H1 (cell line): ENCODE measurements around the gene LAMP1. TPM values are rescaled to one million over a fixed set of nuclear protein-coding genes. Genes with fewer than 3 reads are reported as not detected.
A peak's percentile ranks its signal among the peaks of the same experiment; 100 is the strongest.

Experiments
- CTCF ChIA-PET: fragments of 300-600 bp; sonication (Branson Sonifier 250); formaldehyde crosslinking; loops from one replicate; lab custom pipeline; 2021; ENCODE audit not compliant: partially characterized antibody; lab: Charles Lee
- POLR2A ChIA-PET: fragments of 300-600 bp; sonication (Branson Sonifier 250); formaldehyde crosslinking; loops from one replicate; lab custom pipeline; 2021; ENCODE audit warnings: inconsistent platforms; ENCODE audit not compliant: partially characterized antibody; lab: Charles Lee
- DNase-seq, 2 experiments: peaks; one replicate each; pipeline versions ENCODE4 v3.0.0 to v3.0.0-alpha.2; 2010 to 2022; ENCODE audit warnings: low spot score in 2 of 2, low read depth in 1 of 2, mixed read lengths in 1 of 2
- FAIRE-seq: peaks from 2 replicates; lab custom pipeline; 2011; peaks lifted over from hg19 to GRCh38; lab: Jason Lieb, UNC
- H2AFZ ChIP-seq: 2 replicates; pipeline ENCODE4 v1.8.1; 2012; ENCODE audit warnings: low read length, inconsistent platforms
- H2AK5ac ChIP-seq: 2 replicates; pipeline ENCODE4 v1.6.1; 2013; ENCODE audit warnings: low read depth, low read length
- H2BK120ac ChIP-seq: replicated peaks from 2 replicates; pipeline ENCODE3; 2013; ENCODE audit warnings: low read depth, low read length, inconsistent platforms
- H2BK12ac ChIP-seq: 2 replicates; pipeline ENCODE4 v1.6.1; 2013; ENCODE audit warnings: low read depth, low read length
- H2BK15ac ChIP-seq: 2 replicates; pipeline ENCODE4 v1.6.1; 2013; ENCODE audit warnings: low read length
- H2BK20ac ChIP-seq: 2 replicates; pipeline ENCODE4 v1.6.1; 2013; ENCODE audit warnings: low read length
- H2BK5ac ChIP-seq: 2 replicates; pipeline ENCODE4 v1.6.1; 2013; ENCODE audit warnings: low read depth, low read length
- H3K14ac ChIP-seq: 2 replicates; pipeline ENCODE4 v1.6.1; 2013; ENCODE audit warnings: inconsistent platforms; ENCODE audit not compliant: insufficient read length
- H3K18ac ChIP-seq: 2 replicates; pipeline ENCODE4 v1.6.1; 2013; ENCODE audit warnings: low read length; ENCODE audit errors: extremely low read depth
- H3K23ac ChIP-seq: 2 replicates; pipeline ENCODE4 v1.6.1; 2013; ENCODE audit warnings: inconsistent platforms; ENCODE audit not compliant: insufficient read length
- H3K23me2 ChIP-seq: 2 replicates; pipeline ENCODE4 v1.6.1; 2013; ENCODE audit warnings: low read depth, low read length
- H3K27ac ChIP-seq: 2 replicates; pipeline ENCODE4 v1.6.1; 2011; ENCODE audit warnings: low read depth, low read length, inconsistent platforms
- H3K27me3 ChIP-seq, 4 experiments: replicated peaks in 1 of 4; 1 replicate in 1 of 4; 2 replicates in 3 of 4; pipeline versions ENCODE4 v1.6.1 to v1.8.1; 2011 to 2013; ENCODE audit warnings: low read length in 3 of 4, mild to moderate bottlenecking in 3 of 4, inconsistent platforms in 2 of 4, mixed read lengths in 2 of 4, moderate library complexity in 1 of 4; ENCODE audit not compliant: control insufficient read depth in 3 of 4, insufficient read depth in 3 of 4; ENCODE audit errors: extremely low read depth in 1 of 4
- H3K36me3 ChIP-seq, 4 experiments: 2 replicates each; pipeline versions ENCODE4 v1.6.1 to v1.8.1; 2011 to 2013; ENCODE audit warnings: mild to moderate bottlenecking in 4 of 4, low read length in 3 of 4, moderate library complexity in 2 of 4, control low read depth in 1 of 4, inconsistent platforms in 1 of 4; ENCODE audit not compliant: insufficient read depth in 4 of 4, control insufficient read depth in 2 of 4
- H3K4ac ChIP-seq: replicated peaks from 2 replicates; pipeline ENCODE3; 2013; ENCODE audit warnings: low read length, low read depth, mixed read lengths, inconsistent platforms; ENCODE audit not compliant: insufficient read length
- H3K4me1 ChIP-seq, 4 experiments: replicated peaks in 1 of 4; 1 replicate in 1 of 4; 2 replicates in 3 of 4; pipeline versions ENCODE4 v1.6.1 to v1.8.1; 2011 to 2013; ENCODE audit warnings: low read length in 3 of 4, inconsistent platforms in 2 of 4, mixed read lengths in 1 of 4; ENCODE audit not compliant: insufficient read depth in 4 of 4, control insufficient read depth in 3 of 4
- H3K4me2 ChIP-seq, 2 experiments: 2 replicates each; pipeline versions ENCODE4 v1.6.1 to v1.8.1; 2011 to 2013; ENCODE audit warnings: low read depth in 2 of 2, low read length in 2 of 2, control low read depth in 1 of 2, inconsistent platforms in 1 of 2, mild to moderate bottlenecking in 1 of 2; ENCODE audit not compliant: insufficient read depth in 1 of 2
- H3K4me3 ChIP-seq, 4 experiments: fragments of 200-600, 300-600 bp in 1 of 4; sonication (generic), shearing (Covaris generic), sonication (Bioruptor Twin) in 1 of 4; 2 replicates each; pipeline versions ENCODE4 v1.5.1 to v1.8.1; 2011 to 2016; ENCODE audit warnings: low read length in 4 of 4, low read depth in 3 of 4, control low read depth in 2 of 4, inconsistent platforms in 2 of 4, mild to moderate bottlenecking in 2 of 4, mixed read lengths in 1 of 4, moderate library complexity in 1 of 4; ENCODE audit not compliant: insufficient read depth in 2 of 4; ENCODE audit errors: extremely low read depth in 1 of 4
- H3K56ac ChIP-seq: replicated peaks from 2 replicates; pipeline ENCODE3; 2013; ENCODE audit warnings: low read depth, mild to moderate bottlenecking, mixed read lengths, low read length, inconsistent platforms; ENCODE audit not compliant: insufficient read length
- H3K79me1 ChIP-seq: 2 replicates; pipeline ENCODE4 v1.6.1; 2013; ENCODE audit warnings: low read depth, low read length, control low read depth
- H3K79me2 ChIP-seq, 2 experiments: 2 replicates each; pipeline versions ENCODE4 v1.6.1 to v1.8.1; 2012 to 2013; ENCODE audit warnings: low read length in 2 of 2, mild to moderate bottlenecking in 2 of 2, inconsistent platforms in 1 of 2; ENCODE audit not compliant: insufficient read depth in 2 of 2, control insufficient read depth in 1 of 2
- H3K9ac ChIP-seq, 4 experiments: replicated peaks in 1 of 4; 1 replicate in 1 of 4; 2 replicates in 3 of 4; pipeline versions ENCODE4 v1.6.1 to v1.8.1; 2011 to 2013; ENCODE audit warnings: low read depth in 3 of 4, low read length in 3 of 4, control low read depth in 2 of 4, mild to moderate bottlenecking in 2 of 4, moderate library complexity in 2 of 4, inconsistent platforms in 1 of 4; ENCODE audit errors: extremely low read depth in 1 of 4
- H3K9me3 ChIP-seq, 2 experiments: 2 replicates each; pipeline versions ENCODE4 v1.6.1 to v1.8.1; 2012 to 2013; ENCODE audit warnings: mild to moderate bottlenecking in 2 of 2, moderate library complexity in 2 of 2, control low read depth in 1 of 2, inconsistent platforms in 1 of 2, low read depth in 1 of 2, low read length in 1 of 2, mixed read lengths in 1 of 2; ENCODE audit not compliant: insufficient read depth in 2 of 2
- H4K20me1 ChIP-seq, 2 experiments: replicated peaks in 1 of 2; 2 replicates each; pipeline versions ENCODE3 to v1.8.1; 2011 to 2013; ENCODE audit warnings: inconsistent platforms in 2 of 2, low read length in 2 of 2, mild to moderate bottlenecking in 1 of 2; ENCODE audit not compliant: insufficient read depth in 2 of 2, control insufficient read depth in 1 of 2
- H4K5ac ChIP-seq: 2 replicates; pipeline ENCODE4 v1.6.1; 2013; ENCODE audit warnings: low read length, low read depth, mixed read lengths, inconsistent platforms; ENCODE audit not compliant: insufficient read length
- H4K8ac ChIP-seq: 2 replicates; pipeline ENCODE4 v1.8.0; 2013; ENCODE audit warnings: mild to moderate bottlenecking, moderate library complexity, low read length, inconsistent platforms; ENCODE audit not compliant: insufficient read depth; ENCODE audit errors: extremely low read depth
- H4K91ac ChIP-seq: replicated peaks from 2 replicates; pipeline ENCODE3; 2013; ENCODE audit warnings: low read length, mixed read lengths, inconsistent platforms; ENCODE audit not compliant: insufficient read length
- CEBPB ChIP-seq: IDR thresholded peaks from 2 replicates; pipeline ENCODE4 v1.6.1; 2012; ENCODE audit warnings: low read depth, low read length
- GABPA ChIP-seq: IDR thresholded peaks from 2 replicates; pipeline ENCODE4 v1.6.1; 2011; ENCODE audit warnings: mild to moderate bottlenecking, low read length, moderate library complexity, borderline replicate concordance; ENCODE audit not compliant: insufficient read depth
- JUN ChIP-seq: IDR thresholded peaks from 2 replicates; pipeline ENCODE4 v1.6.1; 2011; ENCODE audit warnings: low read depth, mild to moderate bottlenecking, improper control_type of control experiment, low read length
- KDM5A ChIP-seq: fragments of 200-600 bp; IDR thresholded peaks from 2 replicates; pipeline ENCODE4 v1.7.1; 2012; ENCODE audit warnings: mild to moderate bottlenecking, low read length, inconsistent platforms, mixed read lengths
- SAP30 ChIP-seq: fragments of 300-600 bp; sonication (generic); IDR thresholded peaks from 2 replicates; pipeline ENCODE4 v1.7.1; 2012; ENCODE audit warnings: low read length, moderate library complexity, mild to moderate bottlenecking, inconsistent platforms; ENCODE audit not compliant: insufficient read depth, insufficient replicate concordance
- SP4 ChIP-seq: IDR thresholded peaks from 2 replicates; pipeline ENCODE4 v1.6.1; 2012; ENCODE audit warnings: low read length, inconsistent platforms
- TAF1 ChIP-seq: IDR thresholded peaks from 2 replicates; pipeline ENCODE4 v1.6.1; 2011; ENCODE audit warnings: mild to moderate bottlenecking, low read depth, low read length
- TBP ChIP-seq: IDR thresholded peaks from 2 replicates; pipeline ENCODE4 v1.6.1; 2011; ENCODE audit warnings: low read depth, low read length, improper control_type of control experiment
- TEAD4 ChIP-seq: IDR thresholded peaks from 2 replicates; pipeline ENCODE4 v1.6.1; 2012; ENCODE audit warnings: low read depth, low read length, inconsistent platforms, mixed read lengths
- YY1 ChIP-seq: IDR thresholded peaks from 2 replicates; pipeline ENCODE4 v1.6.1; 2011; ENCODE audit warnings: low read depth, mild to moderate bottlenecking, low read length
- WGBS, 2 experiments: shearing (Covaris generic) in 1 of 2; methylation state at CpG; one replicate each; pipeline versions ENCODE4 v1.1.6 to v1.1.7; 2013 to 2015; ENCODE audit warnings: low lambda C conversion rate in 2 of 2, mixed read lengths in 2 of 2, inconsistent platforms in 1 of 2, low coverage in 1 of 2, missing lambda C conversion rate in 1 of 2; ENCODE audit not compliant: insufficient replicate concordance in 2 of 2, insufficient coverage in 1 of 2, insufficient read length in 1 of 2; ENCODE audit errors: extremely low coverage in 1 of 2, missing lambda C conversion rate in 1 of 2; 5-methylcytosine and 5-hydroxymethylcytosine counted together
- polyA plus RNA-seq, 7 experiments: library from polyadenylated mRNA; depleted of rRNA in 3 of 7; stranded (reverse) in 5 of 7; unstranded in 2 of 7; fragments of >200 nt in 5 of 7; fragments of 200-250 nt in 2 of 7; gene quantifications; 1 replicate in 5 of 7; 2 replicates in 1 of 7; 4 replicates in 1 of 7; pipeline versions ENCODE4 v1.2.1 to v1.2.3, GENCODE V29; 2011 to 2013; ENCODE audit warnings: missing spikeins in 2 of 7, mixed read lengths in 2 of 7
- total RNA-seq: library from RNA; stranded (reverse); fragmentation: NEBNext Ultra II Directional; extraction: Animal tissue kit (Norgen Biotek cat#: 25700); gene quantifications from 2 replicates; pipeline ENCODE4 v1.2.1, GENCODE V29; 2021
- TF ChIP-seq, protein P1 (sequence below): IDR thresholded peaks from 2 replicates; pipeline ENCODE4 v1.6.1; 2011; ENCODE audit warnings: low read depth, mild to moderate bottlenecking, low read length; ENCODE audit not compliant: insufficient read depth
- TF ChIP-seq, protein P2 (sequence below): IDR thresholded peaks from 2 replicates; pipeline ENCODE4 v1.6.1; 2012; ENCODE audit warnings: low read length, inconsistent platforms

The LAMP1 gene
- total and polyA plus RNA-seq, 2 of the 8 experiments (the other 6 are each of a cell fraction or from before 2014, with no cell fraction given): 97.6 to 140 TPM

DNA sequence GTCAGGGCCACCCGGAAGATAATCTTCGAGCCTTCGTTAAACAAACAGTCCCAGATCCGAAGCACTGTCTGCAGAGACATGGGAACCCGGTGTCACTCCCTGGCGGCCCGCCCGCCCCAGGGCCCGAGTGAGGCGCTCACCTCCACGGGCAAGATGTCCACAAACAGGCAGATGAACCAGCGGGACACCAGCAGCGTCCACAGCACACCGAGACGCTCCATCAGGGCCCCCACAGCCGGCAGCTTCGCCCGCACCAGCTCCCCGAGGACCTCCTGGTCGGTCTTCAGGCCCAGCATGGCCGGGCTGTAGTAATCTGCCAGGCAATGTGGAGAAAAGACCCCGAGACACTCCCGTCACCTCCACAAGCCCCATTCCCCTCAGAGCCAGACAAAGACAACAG is 28.7 kb downstream of the LAMP1 start:
- Histone ChIP-seq H2BK5ac (no peak overlapping the region), H2BK15ac (no peak overlapping the region), H3K36me3 (peaks cover 10 to 44% (median 23%) of the 10 kb centered on the region in 4 experiments), H3K27ac (no peak overlapping the region), H3K4me1 (no peaks in the 10 kb centered on the region; a peak in 1 of 7 replicates), H3K56ac (no peak overlapping the region), H3K9me3 (no peaks in the 10 kb centered on the region), H3K4me3 (no peak overlapping the region), H2AK5ac (no peak overlapping the region), H3K23me2 (no peaks in the 10 kb centered on the region), H4K8ac (peak overlapping the region; percentile 46; the same call in 1 of the 2 replicates), H3K4ac (no peak overlapping the region), H4K5ac (no peak overlapping the region), H4K20me1 (peaks cover 4 to 5% of the 10 kb centered on the region in 2 experiments), H2BK120ac (no peak overlapping the region), H4K91ac (no peak overlapping the region), H2BK12ac (no peak overlapping the region), H2BK20ac (no peak overlapping the region), H3K14ac (no peak overlapping the region), H3K23ac (no peak overlapping the region), H2AFZ (no peak overlapping the region), H3K18ac (no peak overlapping the region), H3K79me1 (no peaks in the 10 kb centered on the region), H3K9ac (no peak overlapping the region), H3K79me2 (no peaks in the 10 kb centered on the region), H3K4me2 (no peak overlapping the region), H3K27me3 (no peaks in the 10 kb centered on the region)
- FAIRE-seq (no peak), DNase-seq (no peak)
- POLR2A ChIA-PET: interaction anchor here (1.3 to 5.5 kb wide), 6 partner anchors 10 to 86 kb away, joined by 3 to 34 read pairs (median 4); no protein-coding TSS in a partner anchor
- WGBS, 2 experiments: 93% methylated on average over 23 of the region's 23 CpGs; no CpG with 5 or more reads in 1 of the 2 experiments
- CTCF ChIA-PET: interaction anchor here (0.8 kb wide), 1 partner anchor 8 kb away, joined by 3 read pairs; no protein-coding TSS in a partner anchor
- TF ChIP-seq SP4 (no peak), YY1 (no peak), TAF1 (no peak), SAP30 (no peak), TBP (no peak), KDM5A (no peak), JUN (no peak), GABPA (no peak), TEAD4 (no peak), CEBPB (no peak)
- TF ChIP-seq, protein P1, sequence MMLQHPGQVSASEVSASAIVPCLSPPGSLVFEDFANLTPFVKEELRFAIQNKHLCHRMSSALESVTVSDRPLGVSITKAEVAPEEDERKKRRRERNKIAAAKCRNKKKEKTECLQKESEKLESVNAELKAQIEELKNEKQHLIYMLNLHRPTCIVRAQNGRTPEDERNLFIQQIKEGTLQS: no peak
- TF ChIP-seq, protein P2, sequence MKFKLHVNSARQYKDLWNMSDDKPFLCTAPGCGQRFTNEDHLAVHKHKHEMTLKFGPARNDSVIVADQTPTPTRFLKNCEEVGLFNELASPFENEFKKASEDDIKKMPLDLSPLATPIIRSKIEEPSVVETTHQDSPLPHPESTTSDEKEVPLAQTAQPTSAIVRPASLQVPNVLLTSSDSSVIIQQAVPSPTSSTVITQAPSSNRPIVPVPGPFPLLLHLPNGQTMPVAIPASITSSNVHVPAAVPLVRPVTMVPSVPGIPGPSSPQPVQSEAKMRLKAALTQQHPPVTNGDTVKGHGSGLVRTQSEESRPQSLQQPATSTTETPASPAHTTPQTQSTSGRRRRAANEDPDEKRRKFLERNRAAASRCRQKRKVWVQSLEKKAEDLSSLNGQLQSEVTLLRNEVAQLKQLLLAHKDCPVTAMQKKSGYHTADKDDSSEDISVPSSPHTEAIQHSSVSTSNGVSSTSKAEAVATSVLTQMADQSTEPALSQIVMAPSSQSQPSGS: no peak
